Measurements from ENCODE around the gene RPL29.

DNA sequence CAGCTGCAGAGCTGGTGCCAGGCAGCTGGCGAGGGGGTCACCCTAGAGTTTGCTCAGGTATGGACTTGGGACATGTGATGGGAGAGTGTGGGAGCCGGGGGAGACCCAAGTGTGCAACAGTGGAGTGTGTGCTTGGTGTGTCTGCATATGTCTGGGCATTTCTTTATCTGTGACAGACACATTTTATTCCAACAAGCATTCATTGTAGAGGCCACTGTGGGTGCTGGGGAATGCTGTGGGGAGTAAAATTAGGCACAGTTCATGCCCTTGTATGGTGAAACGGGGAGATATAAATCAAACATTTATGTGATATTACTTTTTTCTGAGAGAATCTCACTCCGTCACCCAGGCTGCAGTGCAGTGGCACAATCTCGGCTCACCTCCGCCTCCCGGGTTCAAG, 8.1 kb downstream of the RPL29 start:
- TF ChIP-seq, protein P1, sequence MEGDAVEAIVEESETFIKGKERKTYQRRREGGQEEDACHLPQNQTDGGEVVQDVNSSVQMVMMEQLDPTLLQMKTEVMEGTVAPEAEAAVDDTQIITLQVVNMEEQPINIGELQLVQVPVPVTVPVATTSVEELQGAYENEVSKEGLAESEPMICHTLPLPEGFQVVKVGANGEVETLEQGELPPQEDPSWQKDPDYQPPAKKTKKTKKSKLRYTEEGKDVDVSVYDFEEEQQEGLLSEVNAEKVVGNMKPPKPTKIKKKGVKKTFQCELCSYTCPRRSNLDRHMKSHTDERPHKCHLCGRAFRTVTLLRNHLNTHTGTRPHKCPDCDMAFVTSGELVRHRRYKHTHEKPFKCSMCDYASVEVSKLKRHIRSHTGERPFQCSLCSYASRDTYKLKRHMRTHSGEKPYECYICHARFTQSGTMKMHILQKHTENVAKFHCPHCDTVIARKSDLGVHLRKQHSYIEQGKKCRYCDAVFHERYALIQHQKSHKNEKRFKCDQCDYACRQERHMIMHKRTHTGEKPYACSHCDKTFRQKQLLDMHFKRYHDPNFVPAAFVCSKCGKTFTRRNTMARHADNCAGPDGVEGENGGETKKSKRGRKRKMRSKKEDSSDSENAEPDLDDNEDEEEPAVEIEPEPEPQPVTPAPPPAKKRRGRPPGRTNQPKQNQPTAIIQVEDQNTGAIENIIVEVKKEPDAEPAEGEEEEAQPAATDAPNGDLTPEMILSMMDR (IDR thresholded peaks at IDR 0.05), result no peak
- TF ChIP-seq POLR2A (IDR thresholded peaks at IDR 0.05), result no peak
- no peak for TF ChIP-seq POLR2AphosphoS5 (IDR thresholded peaks at IDR 0.05)

Data from sigmoid colon (tissue), 4 donors.